Activated T-helper 1 cell treated with Interleukin-2 at 50 U/mL for 16 hours (primary cell): ENCODE measurements around the gene CARMIL1.

ENCODE experiments used
- DNase-seq: peaks from one replicate; pipeline ENCODE4 v3.0.0-alpha.2; 2020; ENCODE audit warnings: low read depth

Gene CARMIL1

GRCh38 chr6:25619217-25619616, 340.0 kb downstream of the CARMIL1 start:
- no peak for DNase-seq

DNA sequence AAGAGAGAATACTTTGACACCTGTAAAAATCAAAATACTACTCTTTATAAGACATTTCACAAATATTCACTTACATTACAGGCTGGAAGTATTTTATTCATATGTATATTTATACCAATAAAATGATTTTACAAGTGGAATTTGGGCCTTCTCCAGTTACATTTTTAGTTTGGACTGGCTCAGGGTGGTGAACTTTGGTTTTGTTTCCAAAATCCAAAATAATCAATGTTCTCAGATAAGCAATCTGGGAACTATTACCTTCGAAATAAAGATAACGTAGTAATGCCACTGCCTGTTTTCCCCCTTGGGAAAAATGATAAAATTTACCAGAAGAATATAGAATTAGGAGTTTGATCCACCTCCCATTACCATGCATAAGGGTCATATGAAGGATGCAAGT, 341.2 kb downstream of the CARMIL1 start:
- DNase-seq, result no peak

DNA sequence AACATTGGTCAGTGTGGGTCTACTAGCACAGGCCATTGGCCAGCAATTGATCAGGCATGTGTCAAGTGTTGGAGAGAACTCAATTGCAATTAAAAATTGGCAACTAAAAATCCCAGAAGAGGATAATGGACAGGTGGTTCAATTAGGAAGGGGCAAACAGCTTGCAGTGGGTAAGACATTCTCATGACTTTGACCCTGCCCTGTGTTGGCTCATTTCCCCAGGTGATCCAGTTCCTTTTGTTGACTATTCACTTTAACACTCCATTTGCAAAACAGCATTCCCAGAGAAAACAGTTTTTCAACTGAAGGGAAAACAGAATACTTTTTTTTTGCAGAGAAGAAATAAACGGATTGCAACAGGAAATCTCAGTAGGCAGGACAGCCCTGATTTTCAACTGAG, 343.9 kb downstream of the CARMIL1 start:
- no peak for DNase-seq

DNA sequence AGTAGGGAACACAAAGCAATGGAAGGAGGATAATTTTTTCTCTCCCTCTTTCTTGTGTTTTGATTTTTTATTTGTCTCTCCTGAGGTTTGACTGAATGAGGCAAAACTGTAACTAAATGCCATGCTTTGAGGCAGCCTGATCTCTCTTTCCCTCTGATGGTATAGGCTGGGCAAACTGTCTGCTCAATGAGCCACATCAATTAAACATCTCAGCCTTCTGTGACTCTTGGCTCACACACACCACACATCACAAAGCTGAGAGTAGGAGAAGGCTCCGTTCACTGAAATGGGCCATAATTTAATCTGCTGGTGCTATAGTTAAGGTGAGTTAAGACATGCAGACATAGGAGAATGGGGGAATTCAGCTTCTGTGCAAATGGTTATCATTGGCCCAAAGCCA, 344.7 kb downstream of the CARMIL1 start:
- DNase-seq, result no peak

DNA sequence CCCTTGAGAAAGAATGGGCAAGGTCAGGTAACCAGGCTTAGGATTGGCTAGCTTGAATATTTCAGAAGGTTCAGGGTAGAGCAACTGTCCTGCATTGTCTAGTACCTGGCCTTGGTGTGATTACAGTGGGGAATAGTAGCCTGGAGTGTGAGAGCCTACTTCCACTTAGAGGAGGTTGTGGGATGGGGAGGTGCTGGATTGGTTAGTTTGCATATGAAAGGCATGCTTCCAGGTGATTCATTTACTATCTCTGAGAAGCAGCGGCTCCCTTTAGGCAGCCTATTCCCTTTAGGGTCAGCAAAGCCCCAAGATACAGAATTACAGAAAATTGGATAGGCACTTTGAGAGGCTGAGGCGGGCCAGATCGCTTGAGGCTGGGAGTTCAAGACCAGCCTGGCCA, 347.8 kb downstream of the CARMIL1 start:
- DNase-seq, result no peak

- DNase-seq, result no peak
Measured at GRCh38 chr6:25628471-25629197, 349.5 kb downstream of the CARMIL1 start.

DNA sequence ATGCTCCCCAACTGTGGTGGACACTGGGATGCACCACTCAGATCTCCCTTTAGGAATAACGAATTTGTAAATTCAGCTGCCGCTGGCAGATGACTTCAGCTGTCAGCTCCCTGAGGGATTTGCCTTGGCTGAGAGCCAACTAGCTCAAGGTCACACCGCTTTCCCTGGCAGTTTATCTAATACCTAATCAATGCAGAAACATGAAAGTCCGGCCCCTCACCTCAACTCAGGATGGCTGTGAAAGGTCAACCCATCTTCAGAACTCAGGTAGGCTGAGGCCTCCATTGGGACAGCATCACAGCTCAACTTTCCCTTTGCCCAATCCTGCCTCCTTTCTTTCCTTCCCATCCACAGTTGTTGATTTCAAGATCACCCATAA, 350.0 kb downstream of the CARMIL1 start:
- no peak for DNase-seq

GRCh38 chr6:25630508-25631278, 351.5 kb downstream of the CARMIL1 start:
- DNase-seq, result no peak

- DNase-seq, result no peak
Measured at GRCh38 chr6:25635886-25636317, 356.7 kb downstream of the CARMIL1 start.

DNA sequence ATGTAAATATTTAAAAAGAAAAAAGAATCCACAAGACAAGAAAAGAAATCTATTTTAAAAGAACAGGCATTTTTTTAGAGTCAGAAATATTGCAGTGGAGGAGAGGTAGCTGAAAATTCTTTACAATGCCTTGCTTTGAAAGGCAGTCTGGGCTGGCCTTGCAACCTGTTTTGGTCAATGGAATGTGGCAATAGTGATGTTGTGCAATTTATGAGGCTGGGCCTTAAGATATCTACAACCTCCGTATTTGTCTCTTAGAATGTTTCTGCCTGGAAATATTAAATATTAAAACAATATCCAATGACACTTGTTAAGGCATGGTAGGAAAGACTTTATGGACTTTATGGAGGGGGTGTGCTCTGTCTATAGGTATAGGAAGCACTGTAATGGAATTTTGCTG, 358.0 kb downstream of the CARMIL1 start:
- no peak for DNase-seq

GRCh38 chr6:25637960-25638434, 358.8 kb downstream of the CARMIL1 start:
- no peak for DNase-seq

- DNase-seq, result no peak
Measured at GRCh38 chr6:25639653-25640052, 360.5 kb downstream of the CARMIL1 start.

DNA sequence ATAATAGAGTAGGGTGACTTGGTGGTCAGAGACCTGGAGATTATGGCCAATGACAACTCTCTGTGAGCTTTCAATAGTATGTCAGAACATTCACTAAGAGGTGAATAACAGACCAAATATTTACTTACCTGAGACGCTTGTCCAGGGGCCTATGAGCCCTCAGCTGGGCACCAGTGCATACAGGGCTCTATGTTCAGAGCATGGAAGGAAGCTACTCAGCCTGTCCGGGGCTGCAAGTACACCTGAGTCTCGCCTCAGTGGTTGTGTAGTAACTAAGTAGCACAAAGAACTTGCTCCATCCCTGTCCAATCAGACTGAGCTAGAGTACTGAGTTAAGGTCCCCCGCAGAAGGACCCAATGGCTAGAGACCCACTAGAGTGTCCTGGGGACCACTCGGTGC, 361.3 kb downstream of the CARMIL1 start:
- no peak for DNase-seq

GRCh38 chr6:25640891-25641290, 361.7 kb downstream of the CARMIL1 start:
- DNase-seq, result no peak

- no peak for DNase-seq
Measured at GRCh38 chr6:25641377-25641776, 362.2 kb downstream of the CARMIL1 start.

DNA sequence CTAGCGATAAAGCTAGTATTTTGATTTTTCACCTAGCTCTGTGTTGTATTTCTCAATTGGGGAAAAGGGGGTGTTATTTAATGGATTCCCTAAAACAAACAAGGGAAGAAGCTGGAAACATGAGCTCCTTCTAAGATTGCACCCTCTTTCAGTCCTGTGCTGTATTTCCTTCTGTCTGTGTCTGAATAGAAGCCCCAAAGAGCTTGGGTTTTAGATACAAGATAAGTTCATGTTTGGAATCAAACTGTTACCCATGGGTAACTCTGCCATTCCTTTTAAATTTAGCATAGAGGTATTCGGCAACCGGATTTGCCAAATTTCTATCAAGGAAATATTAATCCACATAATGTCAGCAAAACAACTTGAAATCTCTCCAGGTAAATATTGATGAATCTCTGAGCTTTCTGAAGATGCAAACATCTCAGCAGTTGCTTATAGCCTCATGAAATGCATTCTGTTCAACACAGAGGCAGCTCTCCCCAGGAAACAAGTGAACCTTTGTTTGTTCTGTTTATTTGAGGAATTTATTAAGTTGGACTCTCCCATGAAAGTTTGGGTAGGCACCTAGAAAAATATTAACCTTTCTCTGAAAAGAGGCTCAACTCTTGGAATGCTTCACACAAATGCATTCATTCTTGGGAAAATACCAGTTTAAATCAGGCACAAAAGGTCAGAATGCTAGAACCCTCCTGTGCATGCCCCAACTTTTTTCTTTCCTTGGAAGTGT, 362.9 kb downstream of the CARMIL1 start:
- DNase-seq, result no peak

GRCh38 chr6:25642667-25643328, 363.6 kb downstream of the CARMIL1 start:
- DNase-seq, result no peak

DNA sequence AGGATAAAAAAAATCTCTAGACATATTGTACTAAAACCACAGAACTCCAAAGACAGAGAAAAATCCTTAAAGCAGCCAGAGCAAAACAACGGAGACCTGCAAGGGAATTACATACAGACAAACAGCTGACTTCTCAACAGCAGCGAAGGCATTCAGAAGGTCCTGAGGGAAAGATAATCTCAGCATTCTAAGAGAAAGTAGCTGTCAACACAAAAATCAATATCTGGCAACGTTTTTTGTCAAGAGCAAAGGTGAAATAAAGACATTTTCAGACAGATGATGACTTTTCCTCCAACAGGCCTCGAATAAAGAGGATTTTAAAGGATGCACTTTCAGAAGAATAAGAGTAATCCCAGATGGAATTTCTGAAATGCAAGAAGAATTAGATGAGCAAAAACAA, 366.7 kb downstream of the CARMIL1 start:
- DNase-seq, result no peak

DNA sequence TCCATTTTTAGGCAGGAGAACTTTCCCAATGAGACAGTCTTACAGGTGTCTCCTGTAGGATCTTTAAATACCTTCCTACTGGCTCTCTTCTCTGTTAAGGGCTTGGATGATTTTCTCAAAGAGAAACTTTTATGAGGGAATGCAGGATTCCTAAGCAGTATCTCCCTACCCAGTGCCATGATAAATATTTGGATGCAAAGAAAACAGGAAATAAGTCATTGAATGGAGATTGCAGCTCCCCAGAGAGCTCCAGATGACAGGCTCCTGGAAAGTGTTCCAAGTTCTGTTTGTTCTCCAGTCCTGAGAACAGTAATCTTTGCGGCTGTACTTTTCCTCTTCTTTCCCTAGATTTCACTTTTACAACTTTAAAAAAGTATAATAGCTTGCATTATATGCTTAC, 370.4 kb downstream of the CARMIL1 start:
- no peak for DNase-seq

GRCh38 chr6:25652007-25652515, 372.9 kb downstream of the CARMIL1 start, which contains the start of gene SCGN:
Gene SCGN (plus strand): TSS chr6:25652215. CDS start chr6:25652404, 189 bp downstream.
- DNase-seq, result no peak

DNA sequence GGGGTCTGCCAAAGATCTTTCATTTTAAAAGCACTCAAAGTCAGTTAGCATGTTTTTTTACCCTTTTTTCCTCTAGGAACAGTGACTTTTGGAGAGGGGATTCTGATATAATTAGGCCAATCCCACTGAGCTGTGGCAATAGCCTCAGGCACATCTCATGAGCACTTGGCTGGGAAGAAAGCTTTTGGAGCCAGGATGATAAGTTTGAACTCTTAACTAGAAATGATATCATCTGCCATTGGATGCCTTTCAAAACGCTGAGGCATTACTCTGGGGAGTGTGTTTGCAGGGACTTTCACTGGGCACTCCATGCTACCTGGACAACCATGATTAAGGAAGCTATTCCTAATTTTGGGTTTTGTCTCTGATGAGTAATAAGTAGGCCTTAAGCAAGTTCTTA, 376.5 kb downstream of the CARMIL1 start:
- no peak for DNase-seq
